Measurements from ENCODE around the gene OR11H6. TPM values are rescaled to one million over a fixed set of nuclear protein-coding genes. Genes with fewer than 3 reads are reported as not detected.
A peak's percentile ranks its signal among the peaks of the same experiment; 100 is the strongest.
"Not testable (repeated sequence)": the region's sequence is repeated elsewhere in the genome, so short reads cannot be mapped to it uniquely, and the experiment has no call there.

The OR11H6 gene
- not detected for total RNA-seq
- long read RNA-seq: 0 reads

DNA sequence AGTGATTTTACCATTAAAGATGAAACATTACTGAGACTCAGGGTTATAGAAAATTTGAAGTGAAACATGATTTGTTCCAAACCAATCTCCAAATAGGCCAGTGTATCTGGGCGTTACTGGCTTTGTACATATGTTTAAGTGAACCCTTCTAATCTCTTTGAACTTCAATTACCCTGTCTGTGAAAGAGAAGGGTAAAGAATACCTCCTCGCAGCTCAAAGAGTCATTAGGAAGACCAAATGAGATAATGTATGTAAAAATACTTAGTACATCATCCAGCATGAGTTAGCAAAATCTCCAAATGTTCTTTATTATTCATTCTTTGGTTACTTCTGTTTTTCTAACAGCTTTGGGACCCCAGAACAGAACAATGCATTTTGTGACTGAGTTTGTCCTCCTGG is at the start of gene OR11H6:
TSS of gene OR11H6 (plus strand) at position 301 of the 400 bp plus-strand sequence. CDS start at position 301, 0 bp downstream.
- Histone ChIP-seq H3K4me1 (no peaks in the 10 kb centered on the region), H3K36me3 (no peaks in the 10 kb centered on the region), H3K4me3 (no peak within 1 kb of the TSS), H3K27ac (no peak within 1 kb of the TSS), H3K27me3 (no peaks in the 10 kb centered on the region), H3K9me3 (no peaks in the 10 kb centered on the region)
- DNase-seq: no peak
- no peak for ATAC-seq
- intact Hi-C loops (cut with DNase I): no loop called here
- TF ChIP-seq, protein P1, sequence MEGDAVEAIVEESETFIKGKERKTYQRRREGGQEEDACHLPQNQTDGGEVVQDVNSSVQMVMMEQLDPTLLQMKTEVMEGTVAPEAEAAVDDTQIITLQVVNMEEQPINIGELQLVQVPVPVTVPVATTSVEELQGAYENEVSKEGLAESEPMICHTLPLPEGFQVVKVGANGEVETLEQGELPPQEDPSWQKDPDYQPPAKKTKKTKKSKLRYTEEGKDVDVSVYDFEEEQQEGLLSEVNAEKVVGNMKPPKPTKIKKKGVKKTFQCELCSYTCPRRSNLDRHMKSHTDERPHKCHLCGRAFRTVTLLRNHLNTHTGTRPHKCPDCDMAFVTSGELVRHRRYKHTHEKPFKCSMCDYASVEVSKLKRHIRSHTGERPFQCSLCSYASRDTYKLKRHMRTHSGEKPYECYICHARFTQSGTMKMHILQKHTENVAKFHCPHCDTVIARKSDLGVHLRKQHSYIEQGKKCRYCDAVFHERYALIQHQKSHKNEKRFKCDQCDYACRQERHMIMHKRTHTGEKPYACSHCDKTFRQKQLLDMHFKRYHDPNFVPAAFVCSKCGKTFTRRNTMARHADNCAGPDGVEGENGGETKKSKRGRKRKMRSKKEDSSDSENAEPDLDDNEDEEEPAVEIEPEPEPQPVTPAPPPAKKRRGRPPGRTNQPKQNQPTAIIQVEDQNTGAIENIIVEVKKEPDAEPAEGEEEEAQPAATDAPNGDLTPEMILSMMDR (IDR thresholded peaks at IDR 0.05): no peak
- no peak for TF ChIP-seq POLR2A (IDR thresholded peaks at IDR 0.05)
- 12% methylated on average over 2 of the region's 2 CpGs for WGBS (ENCODE audit: insufficient coverage, low coverage, low lambda C conversion rate, missing lambda C conversion rate)

DNA sequence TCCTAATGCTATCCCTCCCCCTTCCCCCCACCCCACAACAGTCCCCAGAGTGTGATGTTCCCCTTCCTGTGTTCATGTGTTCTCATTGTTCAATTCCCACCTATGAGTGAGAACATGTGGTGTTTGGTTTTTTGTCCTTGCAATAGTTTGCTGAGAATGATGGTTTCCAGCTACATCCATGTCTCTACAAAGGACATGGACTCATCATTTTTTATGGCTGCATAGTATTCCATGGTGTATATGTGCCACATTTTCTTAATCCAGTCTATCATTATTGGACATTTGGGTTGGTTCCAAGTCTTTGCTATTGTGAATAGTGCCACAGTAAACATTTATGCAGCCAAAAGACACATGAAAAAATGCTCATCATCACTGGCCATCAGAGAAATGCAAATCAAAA is 49.3 kb upstream of the OR11H6 start:
- H3K27me3 ChIP-seq; H3K4me3 ChIP-seq; DNase-seq; intact Hi-C loops (cut with DNase I); H3K4me1 ChIP-seq; H3K9me3 ChIP-seq; H3K36me3 ChIP-seq; ATAC-seq; H3K27ac ChIP-seq: not testable (repeated sequence)

- intact Hi-C loops (cut with DNase I): no loop called here
- no peak overlapping the region for H3K27ac ChIP-seq
- H3K27me3 ChIP-seq: no peaks in the 10 kb centered on the region
- 42% methylated on average over 6 of the region's 6 CpGs for WGBS (ENCODE audit: insufficient coverage, low coverage, low lambda C conversion rate, missing lambda C conversion rate)
- no peak for DNase-seq
- no peak for TF ChIP-seq POLR2A (IDR thresholded peaks at IDR 0.05)
- TF ChIP-seq, protein P1 (IDR thresholded peaks at IDR 0.05): no peak
- H3K4me1 ChIP-seq: no peaks in the 10 kb centered on the region
- no peaks in the 10 kb centered on the region for H3K36me3 ChIP-seq
- no peak overlapping the region for H3K4me3 ChIP-seq
- no peaks in the 10 kb centered on the region for H3K9me3 ChIP-seq
- no peak for ATAC-seq
Measured at GRCh38 chr14:20176330-20176729, 47.2 kb upstream of the OR11H6 start.

GRCh38 chr14:20177433-20177974 is 46.0 kb upstream of the OR11H6 start:
- TF ChIP-seq POLR2A (IDR thresholded peaks at IDR 0.05): no peak
- TF ChIP-seq, protein P1 (IDR thresholded peaks at IDR 0.05): no peak
- Histone ChIP-seq H3K4me3 (no peak overlapping the region), H3K9me3 (no peaks in the 10 kb centered on the region), H3K4me1 (no peaks in the 10 kb centered on the region), H3K27ac (no peak overlapping the region), H3K27me3 (no peaks in the 10 kb centered on the region), H3K36me3 (no peaks in the 10 kb centered on the region)
- ATAC-seq (no peak), DNase-seq (no peak)
- 60% methylated on average over 7 of the region's 7 CpGs for WGBS (ENCODE audit: insufficient coverage, low coverage, low lambda C conversion rate, missing lambda C conversion rate)
- intact Hi-C loops (cut with DNase I): no loop called here

DNA sequence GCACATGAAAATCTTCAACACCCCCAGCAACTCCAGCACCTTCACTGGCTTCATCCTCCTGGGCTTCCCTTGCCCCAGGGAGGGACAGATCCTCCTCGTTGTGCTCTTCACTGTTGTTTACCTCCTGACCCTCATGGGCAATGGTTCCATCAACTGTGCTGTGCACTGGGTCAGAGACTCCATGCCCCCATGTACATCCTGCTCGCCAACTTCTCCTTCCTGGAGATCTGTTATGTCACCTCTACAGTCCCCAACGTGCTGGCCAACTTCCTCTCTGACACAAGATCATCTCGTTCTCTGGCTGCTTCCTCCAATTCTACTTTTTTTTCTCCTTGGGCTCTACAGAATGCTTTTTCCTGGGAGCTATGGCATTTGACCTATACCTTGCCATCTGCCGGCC is 44.3 kb upstream of the OR11H6 start:
- intact Hi-C loops (cut with DNase I): no loop called here
- DNase-seq (no peak), ATAC-seq (peak; percentile 50 to 78 (median 67))
- Histone ChIP-seq H3K27ac (no peak overlapping the region), H3K4me3 (no peak overlapping the region), H3K27me3 (no peaks in the 10 kb centered on the region), H3K9me3 (no peaks in the 10 kb centered on the region), H3K4me1 (no peaks in the 10 kb centered on the region), H3K36me3 (no peaks in the 10 kb centered on the region)
- TF ChIP-seq, protein P1 (IDR thresholded peaks at IDR 0.05): no peak
- 29% methylated on average over 5 of the region's 5 CpGs for WGBS (ENCODE audit: insufficient coverage, low coverage, low lambda C conversion rate, missing lambda C conversion rate)

All from right lobe of liver (tissue), 6 donors.